ENCODE data around the gene SLC28A1.

SLC28A1 gene

DNA sequence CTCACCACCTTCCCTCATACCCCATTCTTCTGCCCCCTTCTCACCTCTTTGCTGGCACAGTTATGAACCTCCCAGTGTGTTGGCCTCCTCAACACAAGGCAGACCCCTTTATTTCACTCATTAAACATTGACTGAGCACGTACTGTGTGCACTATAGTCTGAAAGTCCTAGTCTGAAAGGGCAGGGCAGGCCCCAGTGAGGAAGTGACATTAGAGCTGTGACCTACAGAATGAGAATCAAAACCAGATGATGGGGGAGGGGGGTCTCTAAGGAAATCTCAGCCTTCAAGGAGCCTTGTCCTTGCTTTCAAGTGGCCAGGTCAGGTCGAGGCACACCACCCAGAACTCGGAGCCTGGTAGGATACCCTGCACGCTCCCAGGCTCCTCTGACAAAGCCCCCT is 3.5 kb downstream of the SLC28A1 start:
- no peak for DNase-seq

DNA sequence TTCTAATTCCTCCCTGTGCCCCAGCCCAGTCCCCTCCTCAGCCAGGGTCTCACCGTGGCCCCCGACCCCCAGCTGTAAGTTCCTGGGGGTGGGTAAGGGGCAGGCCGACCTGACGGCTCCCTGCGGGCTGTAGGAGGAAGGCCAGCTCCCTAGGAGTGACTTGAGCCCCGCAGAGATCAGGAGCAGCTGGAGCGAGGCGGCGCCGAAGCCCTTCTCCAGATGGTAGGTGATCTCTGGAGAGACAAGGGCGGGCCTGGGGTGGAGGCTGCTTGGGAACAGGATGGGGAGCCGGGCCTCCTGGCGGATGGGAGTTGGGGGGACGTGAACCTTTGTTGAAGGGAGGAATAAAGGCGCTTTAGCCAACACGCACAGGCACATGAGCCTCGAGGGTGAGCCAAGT is 4.2 kb downstream of the SLC28A1 start:
- no peak for DNase-seq

DNA sequence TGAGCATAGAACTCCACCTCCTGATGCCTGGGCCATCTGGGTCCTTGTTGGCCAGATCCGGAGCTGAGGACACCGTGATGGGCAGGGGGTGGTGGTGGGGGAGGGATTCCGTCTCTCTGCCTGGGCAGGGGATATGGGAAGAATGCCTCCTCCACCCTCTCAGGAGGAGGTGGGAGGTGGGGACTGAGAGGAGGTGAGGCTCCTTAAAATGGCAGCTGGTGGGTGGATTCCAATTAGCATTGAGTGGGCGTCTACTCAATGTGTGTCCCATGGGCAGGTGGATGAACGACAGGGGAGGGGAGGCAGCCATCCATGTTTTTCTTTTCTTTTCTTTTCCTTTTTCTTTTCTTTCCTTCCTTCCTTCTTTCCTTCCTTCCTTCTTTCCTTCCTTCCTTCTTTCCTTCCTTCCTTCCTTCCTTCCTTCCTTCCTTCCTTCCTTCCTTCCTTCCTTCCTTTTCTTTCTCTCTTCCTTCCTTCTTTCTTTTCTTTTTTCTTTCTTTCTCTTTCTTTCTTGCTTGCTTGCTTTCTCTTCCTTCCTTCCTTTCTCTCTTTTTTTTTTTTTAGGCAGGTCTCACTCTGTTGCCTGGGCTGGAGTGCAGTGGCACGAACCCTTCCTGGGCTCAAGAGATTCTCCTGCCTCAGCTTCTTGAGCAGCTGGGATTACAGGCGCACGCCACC is 5.0 kb downstream of the SLC28A1 start:
- no peak for DNase-seq

DNA sequence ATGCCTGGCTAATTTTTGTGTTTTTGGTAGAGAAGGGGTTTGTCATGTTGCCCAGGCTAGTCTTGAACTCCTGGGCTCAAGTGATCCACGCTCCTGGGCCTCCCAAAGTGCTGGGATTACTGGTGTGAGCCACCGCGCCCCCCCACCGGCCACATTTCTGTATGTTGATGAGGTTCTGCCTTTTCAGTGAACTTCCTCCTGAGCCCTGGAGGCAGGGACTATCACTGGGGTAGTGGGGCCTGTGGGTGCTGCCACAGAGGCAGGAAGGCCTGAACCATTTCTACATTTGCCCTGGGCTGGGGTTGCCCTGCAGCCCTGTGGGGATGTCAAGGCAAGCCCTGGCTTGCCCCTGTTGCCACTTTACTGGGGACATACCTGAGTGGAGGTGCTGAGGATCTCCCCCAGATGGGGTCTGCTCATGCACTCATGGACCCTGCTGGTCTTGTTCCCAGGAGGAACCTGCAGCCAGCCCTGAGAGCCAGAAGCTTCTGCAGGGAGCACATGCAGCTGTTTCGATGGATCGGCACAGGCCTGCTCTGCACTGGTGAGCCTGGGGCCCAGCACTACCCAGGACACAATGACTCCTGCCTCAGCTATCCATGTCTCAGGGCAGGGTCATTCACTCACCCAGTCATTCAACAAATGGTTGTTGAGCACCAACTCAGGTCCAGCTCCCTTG is 5.7 kb downstream of the SLC28A1 start:
- no peak for DNase-seq

DNA sequence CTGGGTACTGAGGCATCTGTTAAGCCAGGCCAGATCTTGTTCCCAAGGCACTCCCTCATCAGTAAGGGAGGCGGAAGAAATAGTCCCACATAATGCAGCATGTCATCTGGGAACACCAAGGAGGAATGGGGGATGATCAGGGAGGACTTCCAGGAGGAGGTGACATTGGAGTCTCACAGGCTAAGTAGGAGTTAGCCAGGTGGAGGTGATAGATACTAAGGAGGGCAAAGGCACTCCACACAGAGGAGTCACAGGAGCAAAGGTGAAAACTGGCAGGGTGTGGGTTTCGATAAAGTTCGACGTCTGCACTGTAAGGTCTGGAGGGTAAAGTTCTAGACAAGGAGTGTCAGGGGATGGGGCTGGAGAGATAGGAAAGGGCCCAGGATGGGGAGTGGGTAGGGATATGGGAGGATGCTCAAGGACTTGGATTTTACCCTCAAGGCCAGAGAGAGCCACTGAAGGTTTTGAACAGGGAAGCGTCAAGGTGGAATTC is 6.3 kb downstream of the SLC28A1 start:
- DNase-seq: no peak

DNA sequence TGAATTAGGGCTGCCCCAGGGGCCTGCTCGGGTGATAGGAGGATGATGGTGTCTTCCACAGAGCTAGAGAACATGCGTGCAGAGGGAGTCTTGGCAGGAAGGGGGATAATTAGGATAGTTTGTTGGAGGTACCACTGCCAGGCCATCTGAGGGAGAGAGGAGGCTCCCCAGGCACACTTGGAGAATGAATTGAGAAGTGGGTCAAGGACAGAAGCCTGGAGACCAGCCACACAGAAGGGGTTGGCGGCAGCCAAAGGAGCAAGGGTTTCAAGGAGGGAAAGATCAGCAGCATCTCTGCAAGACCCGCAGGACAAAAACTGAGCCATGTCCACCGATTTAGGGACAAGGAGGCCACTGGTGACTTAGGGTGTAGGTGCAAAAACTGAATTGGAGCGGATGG is 6.9 kb downstream of the SLC28A1 start:
- no peak for DNase-seq

DNA sequence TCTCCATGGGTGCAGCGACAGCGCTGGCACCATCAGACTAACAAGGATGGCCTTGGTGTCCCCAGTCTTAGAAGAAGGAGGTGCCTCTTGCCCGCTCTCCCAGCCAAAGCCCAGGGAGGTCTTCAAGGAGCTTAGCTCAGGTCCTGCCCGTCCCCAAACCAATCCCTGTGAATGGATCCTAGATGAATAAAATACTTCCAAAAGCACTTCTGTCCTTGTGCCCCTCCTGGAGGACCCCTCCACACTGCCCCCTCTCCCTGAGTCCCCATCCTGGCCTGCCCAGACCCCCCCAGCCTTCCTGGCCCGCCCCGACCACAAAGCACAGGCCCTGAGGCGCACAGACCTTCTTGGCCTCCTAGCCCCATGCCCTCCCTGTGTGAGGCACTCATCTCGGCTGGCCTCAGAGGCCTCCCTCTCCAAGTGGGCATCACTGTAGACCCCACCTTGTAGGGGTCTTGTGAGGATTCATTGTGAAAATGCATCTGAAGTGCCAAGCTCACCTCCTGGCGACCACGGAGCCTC is 8.4 kb downstream of the SLC28A1 start:
- DNase-seq: no peak

DNA sequence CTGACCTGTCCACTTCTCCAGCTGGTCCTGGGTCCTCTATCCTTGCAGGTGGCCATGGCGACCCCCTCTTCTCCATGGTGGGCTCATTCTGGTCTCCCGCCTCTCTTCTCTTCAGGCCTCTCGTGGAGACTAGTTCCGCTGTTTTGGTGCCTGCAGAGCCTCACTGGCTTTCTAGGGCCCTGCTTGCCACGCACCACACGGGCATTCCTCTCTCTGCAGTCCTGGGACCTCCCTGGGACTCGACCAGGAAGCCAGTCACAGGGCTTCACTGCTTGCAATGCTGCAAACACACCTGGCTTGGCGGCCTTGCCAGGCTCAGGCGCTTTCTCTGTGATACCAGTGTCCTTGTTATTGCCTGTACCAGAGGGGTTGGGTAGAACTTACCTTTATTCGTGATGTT is 9.1 kb downstream of the SLC28A1 start:
- no peak for DNase-seq

DNA sequence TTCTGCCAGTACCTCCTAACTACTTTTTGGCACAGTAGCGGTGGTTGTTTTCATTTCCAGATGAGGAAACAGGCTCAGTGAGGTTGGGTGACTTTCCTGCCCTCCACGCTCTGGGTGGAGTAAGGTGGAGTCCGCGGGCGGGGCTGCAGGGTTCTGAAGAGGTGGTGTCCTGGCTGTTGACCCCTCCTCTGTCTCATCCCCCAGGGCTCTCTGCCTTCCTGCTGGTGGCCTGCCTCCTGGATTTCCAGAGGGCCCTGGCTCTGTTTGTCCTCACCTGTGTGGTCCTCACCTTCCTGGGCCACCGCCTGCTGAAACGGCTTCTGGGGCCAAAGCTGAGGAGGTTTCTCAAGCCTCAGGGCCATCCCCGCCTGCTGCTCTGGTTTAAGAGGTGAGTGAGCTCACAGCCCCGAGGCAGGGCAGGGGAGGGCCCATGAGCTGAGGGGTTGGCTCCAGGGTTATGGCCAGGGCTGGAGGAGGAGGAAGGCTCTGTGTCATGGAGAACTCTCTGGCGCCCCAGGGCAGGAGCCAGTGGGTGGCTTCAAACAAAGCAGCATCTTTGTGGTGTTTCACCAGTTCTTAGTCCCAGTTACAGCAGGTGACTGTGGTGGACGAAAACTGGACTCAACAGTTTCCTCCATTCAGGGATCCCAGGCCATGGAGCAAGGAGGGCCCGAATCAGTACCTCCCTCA is 10.4 kb downstream of the SLC28A1 start:
- no peak for DNase-seq

DNA sequence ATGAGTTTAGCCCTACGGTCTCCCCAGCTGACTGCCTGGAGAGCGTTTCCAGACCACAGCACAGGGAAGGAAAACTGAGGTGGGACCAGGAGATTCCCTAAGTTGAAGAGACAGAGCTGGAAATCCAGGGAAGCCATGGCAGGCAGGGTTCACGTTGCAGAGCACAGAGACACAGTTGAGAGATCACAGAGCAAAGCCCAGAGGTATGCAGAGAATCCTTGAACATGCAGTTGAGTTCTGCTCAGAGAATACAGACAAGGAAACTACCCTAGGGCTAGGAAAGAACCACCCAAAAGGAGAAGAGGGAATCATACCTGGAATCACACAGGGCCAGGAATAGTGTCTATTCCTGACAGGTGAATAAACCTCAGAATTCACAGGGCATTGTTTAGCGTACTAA is 14.3 kb downstream of the SLC28A1 start:
- no peak for DNase-seq

DNA sequence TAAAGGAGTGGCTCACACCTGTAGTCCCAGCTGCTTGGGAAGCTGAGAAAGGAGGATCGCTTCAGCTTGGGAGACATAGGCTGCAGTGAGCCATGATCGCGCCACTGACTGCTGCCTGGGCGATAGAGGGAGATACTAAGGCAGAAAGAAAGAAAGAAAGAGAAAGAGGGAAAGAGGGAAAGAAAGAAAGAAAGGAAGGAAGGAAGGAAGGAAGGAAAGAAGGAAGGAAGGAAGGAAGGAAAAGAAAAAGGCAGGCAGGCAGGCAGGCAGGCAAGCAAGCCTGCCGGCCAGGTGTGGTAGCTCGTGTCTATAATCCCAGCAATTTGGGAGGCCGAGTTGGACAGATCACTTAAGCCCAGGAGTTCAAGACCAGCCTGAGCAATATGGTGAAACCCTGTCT is 15.3 kb downstream of the SLC28A1 start:
- DNase-seq: no peak

DNA sequence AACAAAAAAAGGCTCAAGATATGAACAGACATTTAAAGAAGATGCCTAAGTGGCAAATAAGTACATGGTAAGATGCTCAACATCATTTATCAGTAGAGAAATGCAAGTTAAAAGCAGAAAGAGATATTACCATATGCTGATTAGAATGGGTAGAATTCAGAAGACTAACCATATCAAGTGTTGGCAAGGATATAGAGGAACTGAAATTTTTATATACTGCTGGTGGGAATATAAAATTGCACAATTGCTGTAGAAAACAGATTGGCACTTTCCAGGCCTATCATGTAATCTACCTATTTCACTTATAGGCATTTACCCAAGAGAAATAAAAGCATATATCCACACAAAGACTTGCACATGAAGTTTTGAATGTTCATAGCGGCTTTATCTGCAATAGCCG is 17.1 kb downstream of the SLC28A1 start:
- no peak for DNase-seq

DNA sequence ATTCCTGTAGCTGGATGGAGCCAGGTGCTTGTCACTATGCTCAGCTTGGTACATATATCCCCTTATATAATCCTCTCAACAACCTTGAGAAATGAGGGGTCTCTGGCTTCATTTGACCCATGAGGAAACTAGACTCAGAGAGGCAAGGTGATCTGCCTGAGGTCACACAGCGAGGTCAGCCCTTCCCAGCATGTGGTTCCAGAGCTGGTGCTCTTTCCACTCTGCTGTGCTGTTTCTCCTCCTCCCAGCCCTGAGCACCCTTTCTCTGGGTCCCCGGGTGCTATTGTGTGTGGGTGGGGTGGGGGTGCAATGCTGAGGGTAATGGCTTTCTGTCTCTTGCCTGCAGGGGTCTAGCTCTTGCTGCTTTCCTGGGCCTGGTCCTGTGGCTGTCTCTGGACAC is 19.3 kb downstream of the SLC28A1 start:
- no peak for DNase-seq

DNA sequence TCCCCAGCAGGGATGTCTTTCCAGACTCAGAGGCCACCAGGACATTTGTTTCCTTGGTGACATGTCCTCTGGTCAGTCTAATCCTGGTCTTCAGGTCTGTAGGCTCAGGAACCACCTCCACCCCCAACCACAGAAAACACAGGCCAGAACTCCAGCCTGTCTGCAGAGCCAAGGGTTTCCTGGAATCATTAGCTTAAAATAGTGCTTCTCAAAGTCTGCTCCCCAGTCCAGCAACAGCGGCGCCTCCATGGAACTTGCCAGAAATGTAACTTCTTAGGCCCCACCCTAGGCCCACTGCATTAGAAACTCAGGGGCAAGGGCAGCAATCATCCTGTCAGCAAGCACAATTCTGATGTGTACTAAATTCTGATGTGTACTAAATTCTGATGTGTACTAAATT is 20.0 kb downstream of the SLC28A1 start:
- no peak for DNase-seq

DNA sequence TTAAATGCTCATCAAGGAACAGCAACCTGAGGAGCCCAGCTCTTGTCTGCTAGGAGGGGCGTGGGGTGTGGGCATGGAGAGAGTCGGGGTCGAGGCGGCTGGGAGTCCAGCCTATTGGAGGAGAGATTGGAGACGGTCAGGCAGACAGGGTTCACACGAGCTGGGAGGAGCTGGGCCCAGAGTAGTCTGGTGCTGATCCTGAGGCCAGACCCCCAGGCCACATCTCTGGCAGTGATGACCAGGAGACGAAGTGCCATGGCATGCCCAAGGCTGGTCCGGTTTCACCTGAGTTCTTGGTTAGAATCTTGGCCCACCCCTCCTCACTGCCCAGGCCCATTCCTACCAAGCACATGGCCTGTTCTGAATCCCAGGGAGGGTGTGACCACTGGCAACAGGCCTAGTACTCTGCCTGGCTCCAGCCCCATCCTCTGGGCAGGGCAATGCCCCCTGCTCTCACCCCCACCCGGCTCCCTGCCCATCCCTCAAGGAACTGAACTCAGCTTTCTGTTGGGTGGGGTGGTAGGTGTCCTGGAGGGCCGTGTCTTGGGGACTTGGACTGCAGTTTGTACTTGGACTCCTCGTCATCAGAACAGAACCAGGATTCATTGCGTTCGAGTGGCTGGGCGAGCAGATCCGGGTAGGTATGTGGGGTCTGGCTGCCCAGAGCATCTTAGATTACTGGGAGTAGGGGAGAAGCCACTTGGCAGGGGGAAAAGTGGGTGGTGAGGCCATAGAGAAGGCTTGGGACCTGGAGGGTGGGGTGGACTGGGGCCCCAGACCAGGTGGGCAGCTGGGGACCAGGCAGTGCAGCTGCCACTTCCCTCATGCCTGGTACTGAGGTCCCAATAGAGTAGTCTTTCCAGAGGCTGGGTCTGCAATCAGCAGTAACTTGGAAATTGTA is 20.8 kb downstream of the SLC28A1 start:
- no peak for DNase-seq

DNA sequence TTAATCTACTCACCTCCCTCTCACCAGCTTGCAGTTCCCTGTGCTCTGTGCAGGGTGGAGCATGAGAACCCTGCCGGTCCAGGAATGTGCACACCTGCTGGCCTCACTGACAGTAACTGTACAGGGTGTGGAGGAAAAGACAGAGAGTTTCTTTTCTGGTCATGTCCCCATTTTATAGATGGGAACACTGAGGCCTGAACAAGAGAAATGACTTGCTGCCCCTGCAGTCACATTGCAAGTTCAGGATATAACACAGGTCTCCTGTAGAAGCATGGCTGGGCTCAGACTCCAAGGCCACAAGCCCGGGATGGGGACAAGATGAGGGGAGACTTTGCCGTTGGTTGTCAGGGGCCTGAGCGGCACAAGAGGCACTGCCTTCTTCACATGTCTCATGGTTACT is 23.3 kb downstream of the SLC28A1 start:
- no peak for DNase-seq

DNA sequence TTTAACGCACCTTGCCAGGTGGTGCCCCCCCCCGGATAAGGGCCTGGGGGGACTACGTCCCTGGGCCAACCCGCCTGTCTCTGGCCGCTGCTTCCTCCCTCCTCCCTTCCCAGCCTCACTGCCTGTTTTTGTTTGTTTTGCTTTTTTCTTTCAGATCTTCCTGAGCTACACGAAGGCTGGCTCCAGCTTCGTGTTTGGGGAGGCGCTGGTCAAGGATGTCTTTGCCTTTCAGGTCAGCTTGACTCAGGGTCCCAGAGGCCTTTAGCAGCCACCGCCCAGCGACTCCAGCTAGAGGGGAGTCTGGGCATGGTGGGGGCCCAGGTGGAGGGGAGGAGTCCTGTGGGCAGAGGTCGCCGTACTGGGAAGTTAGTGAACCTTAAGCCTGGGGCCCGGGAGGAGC is 24.1 kb downstream of the SLC28A1 start:
- DNase-seq: no peak

DNA sequence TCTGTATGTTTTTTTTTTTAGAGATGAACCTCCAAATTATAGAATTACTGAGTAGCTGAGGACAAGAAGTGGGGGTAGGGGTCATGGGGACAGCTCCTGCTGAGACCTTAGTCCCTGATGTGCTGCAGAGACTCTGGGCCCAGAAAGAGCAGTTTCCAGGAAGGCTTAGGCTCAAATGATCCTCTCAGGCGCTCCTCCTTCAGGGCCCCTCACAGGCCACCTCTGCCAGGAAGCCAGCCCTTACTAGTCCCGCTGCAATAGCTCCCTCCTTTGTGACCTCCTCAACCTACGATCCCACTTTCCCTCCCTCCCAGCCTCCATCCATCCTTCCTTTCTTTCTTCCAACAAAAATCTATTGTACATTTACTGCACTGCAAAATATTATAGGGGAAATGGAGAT is 24.6 kb downstream of the SLC28A1 start:
- DNase-seq: no peak

DNA sequence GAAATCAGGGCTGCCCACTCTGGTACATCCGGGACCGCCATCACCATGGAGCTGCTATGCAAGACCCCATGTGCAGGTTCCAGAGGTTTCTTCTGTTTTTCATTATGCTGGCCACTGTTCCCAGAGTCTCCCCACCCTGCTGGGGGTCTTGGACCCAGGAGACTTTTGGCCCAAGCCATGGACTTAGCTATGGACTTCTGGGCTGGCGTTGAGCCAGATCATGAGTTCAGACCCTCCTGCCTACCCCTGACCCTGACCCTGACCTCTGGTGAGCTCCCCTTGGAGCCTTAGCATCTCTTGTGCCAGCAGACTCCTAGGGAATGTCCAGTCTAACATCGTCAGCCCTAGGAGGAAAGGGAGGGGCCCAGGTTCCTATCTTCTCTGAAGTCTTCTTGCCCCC is 25.3 kb downstream of the SLC28A1 start:
- DNase-seq: no peak

DNA sequence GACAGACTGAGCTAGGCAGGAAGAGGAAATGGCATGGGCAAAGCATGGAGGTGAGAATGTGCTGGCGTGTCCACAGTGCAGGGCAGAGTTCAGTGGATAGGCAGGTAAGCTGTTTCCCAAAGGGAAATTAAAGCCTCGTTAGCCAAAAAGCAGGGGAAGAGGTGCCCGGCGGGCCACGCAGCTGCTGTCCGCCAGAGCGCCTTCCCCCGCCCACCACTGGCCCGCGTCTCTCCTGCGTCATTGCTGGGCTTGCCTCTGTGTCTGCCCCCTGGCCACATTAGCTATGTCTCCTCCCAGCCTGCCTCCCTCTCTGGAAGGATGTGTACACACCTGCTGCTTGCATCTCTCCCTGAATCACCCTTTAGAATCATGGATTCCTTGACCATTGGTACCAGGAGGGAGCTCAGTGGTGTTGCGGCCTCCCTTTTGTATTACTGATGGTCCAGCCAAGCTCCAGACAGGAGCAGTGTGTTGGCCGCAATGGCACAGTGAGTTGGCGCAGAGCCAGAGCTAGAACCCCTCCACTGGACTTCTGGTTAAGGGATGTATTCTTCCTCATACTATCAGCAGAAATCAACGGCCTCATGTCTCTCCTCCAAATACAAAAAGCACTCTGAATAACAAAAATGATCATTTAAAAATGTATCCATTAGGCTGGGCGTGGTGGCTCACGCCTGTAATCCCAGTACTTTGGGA is 26.6 kb downstream of the SLC28A1 start:
- DNase-seq: no peak

DNA sequence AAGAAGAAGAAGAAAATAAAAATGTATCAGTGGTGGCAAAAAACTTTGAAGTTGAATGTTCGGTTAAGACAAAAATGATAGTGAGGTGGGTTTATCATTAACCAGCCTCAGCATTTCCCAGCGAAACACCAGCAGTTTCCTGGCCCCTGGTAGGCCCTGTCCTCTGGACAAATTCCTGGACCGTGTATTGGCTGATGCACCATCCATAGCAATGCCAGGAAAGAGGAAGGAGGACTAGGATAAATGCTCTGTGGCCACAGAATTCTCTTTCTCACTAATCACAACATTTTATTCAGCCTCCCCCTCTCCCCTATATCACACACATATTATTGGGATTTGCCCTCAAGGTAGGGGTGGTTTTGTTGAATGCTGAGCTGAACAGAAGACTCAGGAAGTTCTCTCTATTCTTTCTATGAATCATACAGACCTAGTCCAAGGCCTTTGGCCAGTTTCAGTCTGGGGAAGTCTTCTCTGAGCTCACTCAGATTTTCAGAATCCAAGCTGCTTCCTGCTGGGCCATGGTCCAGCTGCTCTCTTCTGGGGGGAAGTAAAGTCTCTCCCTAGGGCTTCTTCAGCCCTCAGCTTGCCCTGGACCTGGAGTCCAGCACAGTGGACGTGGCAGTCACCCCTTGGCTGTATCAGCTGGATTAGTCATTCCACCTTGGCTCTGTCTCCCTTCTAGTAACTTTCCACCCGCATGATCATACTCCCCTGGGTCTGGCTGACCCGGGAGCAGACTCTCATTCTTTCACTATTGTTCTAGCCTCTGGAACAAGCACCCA is 27.6 kb downstream of the SLC28A1 start:
- no peak for DNase-seq
